HG03558 (cell line): ENCODE measurements around the gene AHDC1.
"Not testable (repeated sequence)": the region's sequence is repeated elsewhere in the genome, so short reads cannot be mapped to it uniquely, and the experiment has no call there.

Source experiments
- ATAC-seq: cut with Tn5 transposase; IDR thresholded peaks from one replicate; pipeline ENCODE4 v1.9.1; 2021; ENCODE audit warnings: moderate number of reproducible peaks; ENCODE audit not compliant: unreplicated experiment; ENCODE audit errors: extremely low read depth

AHDC1 gene

DNA sequence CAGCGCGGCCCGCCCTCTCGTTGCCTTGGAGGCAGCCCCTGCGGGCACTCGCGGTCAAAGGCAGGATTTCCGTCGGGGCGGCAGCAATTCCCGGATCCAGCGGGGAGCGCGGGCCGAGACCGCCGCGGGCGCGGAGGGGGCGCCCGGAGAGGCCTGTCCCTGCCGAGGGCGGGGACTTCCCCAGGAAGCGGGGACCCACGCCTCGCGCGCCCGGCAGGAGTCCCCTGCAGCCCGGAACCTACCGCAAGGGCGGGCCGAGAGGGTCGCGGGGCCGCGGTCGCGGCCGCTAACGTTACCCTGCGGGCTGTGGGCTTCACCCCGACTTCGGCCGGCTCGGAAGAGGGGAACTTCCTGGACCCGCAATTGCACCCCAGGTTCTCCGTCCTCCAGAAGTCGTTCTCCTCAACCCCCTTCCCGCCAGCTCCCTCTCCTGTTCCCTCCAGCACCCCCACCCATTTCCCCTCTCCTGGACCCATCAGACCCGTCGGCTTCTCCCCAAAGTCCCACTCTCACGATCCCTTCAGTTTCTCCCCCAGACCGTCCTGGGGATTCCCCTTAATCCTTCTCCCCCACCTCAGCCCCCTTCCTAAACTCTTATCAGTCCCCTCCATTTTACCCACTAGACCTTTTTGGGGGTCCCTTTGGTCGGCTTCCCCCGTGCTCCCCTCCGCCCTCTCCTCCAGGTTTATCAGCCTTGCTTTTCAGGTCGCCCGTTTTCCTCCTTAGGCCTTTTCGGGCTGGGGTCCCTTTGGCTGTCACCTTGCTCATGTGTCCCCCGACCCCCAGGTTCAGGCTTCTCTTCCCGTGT, 30.4 kb upstream of the AHDC1 start:
- no peak for ATAC-seq

DNA sequence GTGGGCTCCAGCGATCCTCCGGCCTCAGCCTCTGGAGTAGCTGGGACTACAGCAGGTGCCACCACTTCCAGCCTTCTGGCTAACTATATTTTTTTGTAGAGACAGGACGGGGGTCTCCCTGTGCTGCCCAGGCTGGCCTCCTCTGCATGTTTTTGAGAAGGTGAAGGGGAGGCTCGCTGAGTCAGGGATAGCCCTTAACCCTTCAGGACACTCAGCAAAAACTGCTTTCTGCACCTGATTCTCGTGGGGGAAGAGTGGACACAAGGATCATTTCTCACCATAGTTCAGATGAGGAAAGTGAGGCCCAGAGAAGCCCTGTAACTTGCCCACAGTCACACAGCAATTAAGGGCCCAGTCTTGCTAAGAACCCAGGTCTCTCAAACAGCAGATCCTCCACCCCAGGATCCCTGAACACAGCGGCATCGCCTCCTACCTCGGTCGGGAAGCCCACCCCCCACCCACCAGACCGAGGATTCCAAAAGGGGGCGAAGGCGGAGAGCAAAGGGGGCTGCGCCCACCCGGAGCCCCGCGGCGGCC, 29.8 kb upstream of the AHDC1 start:
- ATAC-seq, result no peak

DNA sequence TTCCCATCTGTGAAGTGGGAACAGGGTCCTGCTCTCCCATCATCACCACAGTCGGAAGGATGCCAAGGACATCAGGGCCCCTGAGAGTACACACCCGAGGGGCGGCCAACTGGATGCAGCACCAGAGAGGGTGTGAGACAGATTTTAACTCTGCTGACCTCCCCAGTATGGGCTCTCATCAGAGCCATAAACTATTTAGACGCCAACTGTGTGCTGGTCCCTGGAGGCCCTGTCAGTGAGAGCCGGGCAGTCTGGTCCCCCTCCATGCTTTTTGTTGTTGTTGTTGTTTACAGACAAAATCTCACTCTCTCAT, 29.3 kb upstream of the AHDC1 start:
- no peak for ATAC-seq

DNA sequence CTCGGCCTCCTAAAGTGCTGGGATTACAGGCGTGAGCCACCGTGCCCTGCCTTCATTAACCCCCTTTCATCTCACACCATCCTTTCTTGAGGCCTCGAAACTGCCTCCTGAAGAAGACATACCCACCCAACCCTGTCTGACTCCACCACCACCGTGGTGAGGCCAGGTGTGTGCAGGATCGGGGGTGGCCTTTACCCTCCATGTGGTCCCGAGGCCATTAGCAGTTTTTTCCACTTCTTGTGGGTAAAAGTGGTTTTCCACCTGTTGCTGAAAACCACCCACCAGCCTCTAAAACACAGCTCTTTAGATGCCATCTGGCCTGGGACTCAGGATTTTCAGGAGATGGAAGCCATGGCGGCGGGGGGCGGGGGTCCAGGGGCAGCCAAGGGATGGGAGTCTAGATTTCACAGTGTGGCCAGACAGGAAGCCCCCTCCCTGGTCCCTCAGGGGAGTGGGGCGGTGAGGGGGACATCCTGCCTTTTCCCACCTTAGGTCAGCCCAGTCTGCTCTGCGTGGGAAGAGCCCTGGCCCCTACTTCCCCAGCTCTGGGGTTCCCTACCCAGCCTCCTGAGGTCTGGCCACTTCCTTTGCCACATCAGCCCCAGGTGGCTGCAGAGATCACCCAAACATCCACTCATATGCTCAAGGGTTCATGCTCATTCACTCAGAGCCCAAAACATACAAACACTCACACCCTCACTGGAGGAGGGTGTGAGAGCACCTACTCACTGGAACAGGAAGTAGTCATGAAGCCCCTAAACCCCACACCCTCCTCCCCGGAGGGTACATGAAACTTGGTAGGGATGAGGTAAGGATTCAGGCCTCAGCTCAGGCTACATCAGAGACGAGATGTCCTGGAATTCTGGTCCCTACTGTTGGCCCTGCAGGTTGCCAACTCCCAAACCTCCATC, 28.7 kb upstream of the AHDC1 start:
- ATAC-seq, result no peak

DNA sequence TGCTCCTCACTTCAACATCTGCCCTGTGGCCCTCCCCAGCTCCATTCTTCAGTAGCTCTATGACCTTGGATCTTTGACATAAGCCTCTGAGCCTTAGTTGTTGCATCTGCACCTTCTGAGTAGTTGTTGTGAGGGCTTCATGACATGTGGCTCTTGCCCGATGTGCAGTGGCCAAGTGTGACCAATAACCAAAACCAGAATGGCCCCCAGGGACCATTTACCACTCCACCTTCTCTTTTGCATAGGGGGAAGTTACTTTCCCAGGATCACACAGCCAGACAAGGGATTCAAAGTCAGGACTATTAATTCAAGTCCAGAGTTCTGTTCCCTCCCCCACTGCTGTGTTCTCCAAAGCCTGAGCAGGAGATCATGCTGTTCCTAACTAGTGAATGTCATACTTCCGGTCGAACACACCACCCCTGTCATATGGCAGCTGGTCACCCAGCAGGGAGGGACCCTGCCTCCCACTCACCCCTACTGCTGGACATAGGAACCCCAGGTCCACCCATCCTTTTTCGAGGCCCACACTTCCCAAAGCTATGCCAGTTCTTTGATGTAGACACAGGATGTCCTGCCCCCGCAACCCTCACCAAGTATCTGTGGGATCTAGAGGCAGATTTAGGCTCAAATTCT, 27.0 kb upstream of the AHDC1 start:
- no peak for ATAC-seq

DNA sequence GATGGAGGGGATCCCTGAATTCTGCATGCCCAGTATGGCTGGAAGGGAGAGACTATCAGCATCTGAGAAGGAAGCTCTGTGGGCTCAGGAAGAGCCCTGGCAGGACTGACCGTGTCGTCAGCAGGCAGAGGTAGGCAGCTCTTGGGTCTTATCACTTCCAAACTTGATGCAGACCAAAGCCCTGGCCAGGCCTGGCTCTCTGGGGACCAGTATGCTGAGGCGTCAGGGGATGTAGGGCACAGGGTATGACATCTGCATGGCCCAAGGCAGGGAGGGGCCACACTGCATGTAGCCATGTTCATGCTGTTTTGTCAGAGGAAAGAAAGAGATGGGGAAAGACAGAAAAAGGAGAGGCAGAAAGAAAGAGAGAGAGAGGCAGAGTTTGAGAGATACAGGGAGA, 24.8 kb upstream of the AHDC1 start:
- no peak for ATAC-seq

DNA sequence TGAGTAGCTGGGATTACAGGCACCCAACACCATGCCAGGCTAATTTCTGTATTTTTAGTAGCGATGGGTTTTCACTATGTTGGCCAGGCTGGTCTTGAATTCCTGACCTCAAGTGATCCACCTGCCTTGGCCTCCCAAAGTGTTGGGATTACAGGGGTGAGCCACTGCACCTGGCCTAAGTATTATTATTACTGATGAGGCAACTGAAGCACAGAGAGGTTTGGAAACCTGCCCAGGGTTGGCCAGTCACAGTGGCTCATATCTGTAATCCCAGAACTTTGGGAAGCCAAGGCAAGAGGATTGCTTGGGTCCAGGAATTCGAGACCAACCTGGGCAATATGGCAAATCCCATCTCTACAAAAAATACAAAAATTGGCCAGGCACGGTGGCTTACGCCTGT, 23.8 kb upstream of the AHDC1 start:
- ATAC-seq, result not testable (repeated sequence)

DNA sequence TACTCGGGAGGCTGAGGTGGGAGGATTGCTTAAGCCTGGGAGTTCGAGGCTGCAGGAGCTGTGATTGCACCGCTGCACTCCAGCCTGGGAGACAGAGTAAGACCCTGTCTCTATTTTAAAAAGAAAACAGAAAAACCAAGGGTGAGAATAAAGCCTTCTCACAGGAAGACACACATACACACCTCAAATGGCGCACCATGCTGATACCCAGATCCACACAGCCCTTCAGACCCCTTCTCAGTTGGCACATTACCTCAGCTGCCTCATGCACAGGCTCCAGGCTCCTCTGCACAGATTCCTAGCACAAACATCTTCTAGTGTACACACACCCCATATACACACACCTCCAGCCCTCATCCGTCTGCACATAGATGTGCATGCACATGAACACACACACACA, 23.1 kb upstream of the AHDC1 start:
- no peak for ATAC-seq

DNA sequence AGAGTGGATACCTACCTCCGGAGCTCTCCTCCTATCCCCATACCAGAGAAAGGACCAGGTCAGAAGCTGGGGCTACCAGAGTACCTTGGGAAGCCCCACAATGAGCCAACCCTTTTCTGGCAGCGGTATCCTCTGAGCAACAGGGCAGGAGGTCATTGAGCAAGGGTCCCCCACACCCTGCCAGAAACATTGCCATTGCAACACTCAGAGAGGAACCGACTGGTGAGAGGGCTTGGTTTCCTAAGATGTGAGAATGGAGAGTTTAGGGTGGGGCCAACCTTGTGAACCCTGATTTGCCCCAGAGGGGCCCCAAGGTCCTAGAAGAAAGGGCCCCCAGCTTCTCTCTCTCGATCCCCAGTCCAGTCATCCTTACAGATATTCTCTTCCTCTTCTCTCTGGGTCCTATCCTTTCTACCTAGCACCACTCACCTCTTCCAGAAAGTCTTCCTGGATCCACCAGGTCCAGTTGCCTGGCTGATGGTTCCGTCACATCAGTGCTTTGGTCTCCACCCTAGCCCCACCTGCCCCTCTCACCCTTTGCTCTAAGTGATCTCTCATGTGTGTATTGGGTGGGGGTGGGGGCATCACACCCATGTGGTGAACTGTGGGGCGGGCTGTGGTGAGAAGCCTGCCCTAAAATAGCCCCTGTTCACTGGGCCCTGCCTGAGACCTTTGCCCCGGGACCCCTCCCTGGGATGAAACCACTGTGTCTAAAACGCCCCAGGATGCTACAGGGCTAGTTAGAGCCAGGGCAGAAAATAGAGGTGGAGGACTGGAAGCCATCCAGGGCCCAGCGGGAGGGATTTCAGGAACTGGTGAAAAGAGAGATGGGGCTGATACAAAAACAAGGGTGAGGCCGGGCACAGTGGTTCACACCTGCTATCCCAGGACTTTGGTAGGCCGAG, 22.3 kb upstream of the AHDC1 start:
- ATAC-seq, result no peak

DNA sequence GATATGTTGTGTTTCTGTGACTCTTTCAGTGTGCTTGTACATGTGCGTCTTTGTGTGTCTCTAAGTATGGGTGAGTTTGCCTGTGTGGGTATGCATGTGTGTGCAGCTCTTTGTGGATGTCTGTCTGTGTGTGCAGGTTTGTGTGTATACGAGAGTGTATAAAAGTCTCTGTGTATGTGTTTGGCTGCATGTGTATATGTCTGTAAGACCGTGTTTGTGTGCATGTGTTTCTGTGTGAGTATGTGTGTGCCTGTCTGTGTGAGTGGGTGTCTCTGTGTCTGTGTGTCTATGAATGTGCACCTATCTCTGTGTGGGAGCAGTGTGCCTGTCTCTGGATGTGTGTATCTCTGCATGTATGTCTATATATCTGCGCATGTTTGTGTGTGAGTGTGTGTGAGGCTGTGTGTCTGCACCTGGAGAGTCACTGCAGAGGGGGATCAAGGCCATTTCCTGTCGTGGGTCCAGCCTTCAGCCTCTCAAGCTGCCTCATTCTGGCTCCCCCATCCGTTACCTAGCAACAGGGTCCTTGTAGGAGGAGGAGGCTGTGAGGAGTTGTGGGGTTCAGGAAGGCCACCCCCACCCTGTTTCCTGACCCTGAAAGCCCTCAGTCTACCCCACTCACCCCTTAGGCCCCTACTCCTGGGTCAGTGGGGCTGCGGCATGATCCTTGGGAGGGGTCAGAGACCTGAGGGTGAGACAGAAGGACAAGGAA, 20.7 kb upstream of the AHDC1 start:
- no peak for ATAC-seq

DNA sequence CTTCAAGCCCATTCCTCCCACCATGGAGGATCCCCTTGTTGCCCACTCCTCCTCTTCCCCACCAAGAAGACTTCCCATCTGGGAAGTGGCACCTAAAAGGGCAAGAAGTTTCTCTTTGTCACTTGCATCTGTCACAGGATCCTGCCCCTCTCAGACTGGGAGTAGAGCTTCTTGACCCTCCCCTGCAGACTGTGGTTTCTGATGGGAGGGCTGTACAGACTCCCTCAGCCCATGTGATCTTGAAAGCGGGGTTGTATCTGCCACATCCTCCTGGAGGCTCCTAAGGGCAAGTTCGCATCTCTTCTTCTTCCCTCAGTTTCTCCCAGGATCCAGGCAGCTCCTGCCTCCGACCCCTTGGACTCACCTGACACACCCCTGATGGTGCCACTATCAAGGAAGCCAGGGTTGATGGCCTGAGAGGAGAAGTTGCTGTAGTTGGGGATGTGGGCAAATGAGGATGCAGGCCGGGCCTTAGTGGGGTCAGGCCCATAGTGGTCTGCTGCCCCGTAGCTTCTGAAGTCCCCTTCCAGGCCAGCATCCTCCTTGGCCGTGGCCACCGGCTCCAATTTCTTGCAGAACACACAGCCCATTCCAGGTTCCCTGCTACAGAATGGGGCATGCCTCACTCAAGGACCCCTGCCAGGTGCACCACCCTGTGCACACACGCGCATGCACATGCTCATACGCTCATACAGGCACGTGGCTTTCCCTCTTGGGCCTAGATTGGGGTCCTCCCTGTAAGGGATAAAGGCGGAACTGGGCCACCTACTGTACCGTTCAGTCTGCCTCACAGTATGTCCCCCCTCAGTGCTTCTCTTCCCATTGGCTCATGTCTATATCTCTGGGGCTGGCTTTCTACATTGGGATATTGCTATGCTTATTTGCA, 19.6 kb upstream of the AHDC1 start:
- ATAC-seq, result no peak

DNA sequence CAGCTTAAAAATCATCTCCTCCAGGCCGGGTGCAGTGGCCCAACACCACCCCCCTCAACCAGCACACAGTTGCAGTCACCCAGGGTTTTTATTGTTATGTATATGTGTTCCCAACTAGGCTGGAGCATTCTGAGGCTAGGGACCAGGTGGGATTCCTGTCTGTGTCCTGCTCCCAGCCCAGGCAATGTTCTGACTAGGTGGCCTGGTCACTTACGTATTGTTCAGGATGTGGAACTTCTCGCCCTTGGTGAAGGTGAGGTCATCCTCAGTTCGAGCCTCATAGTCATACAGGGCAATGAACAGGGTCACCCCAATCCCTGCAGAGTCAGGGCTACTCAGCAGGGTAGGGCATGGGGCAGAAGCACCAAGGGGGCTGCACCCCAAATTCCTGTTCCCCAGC, 18.9 kb upstream of the AHDC1 start:
- no peak for ATAC-seq

DNA sequence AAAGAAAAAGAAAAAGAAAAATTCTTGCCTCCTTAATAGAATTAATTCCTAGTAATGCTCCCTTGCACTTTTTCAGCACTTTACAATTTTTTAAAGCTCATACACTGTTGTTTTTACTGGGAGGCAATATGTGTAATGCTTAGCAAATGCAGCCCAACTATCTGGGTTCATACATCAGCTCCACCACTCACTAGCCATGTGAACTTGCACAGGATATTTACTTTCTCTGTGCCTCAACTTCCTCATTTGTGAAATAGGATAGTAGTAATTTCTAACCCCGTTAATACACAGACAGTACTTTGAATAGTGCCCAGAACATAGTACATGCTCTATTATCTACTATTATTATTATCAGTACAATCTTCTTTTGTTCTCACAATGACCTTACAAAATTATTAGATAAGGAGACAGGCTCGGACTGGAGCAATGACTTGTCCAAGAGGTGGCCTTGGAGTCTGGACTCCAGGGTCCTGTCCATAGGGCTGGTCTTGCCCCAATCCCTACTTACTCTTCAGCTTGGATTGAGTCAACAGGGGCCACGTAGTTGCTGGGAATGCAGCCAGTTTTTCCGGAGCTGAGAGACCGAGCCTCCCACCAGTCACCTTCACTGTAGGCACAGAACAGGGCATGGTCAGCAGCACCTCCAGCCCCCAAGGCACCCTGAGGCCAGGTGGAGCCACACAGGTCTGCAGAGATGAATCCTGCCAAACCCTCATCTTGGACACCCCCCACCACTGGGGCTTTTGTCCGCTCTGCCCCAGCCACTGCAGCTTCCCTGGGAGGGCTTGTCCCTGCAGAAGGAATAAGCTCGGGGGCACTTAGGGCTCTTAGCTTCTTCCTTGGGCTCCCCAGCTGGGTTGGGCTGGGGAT, 17.3 kb upstream of the AHDC1 start:
- no peak for ATAC-seq

DNA sequence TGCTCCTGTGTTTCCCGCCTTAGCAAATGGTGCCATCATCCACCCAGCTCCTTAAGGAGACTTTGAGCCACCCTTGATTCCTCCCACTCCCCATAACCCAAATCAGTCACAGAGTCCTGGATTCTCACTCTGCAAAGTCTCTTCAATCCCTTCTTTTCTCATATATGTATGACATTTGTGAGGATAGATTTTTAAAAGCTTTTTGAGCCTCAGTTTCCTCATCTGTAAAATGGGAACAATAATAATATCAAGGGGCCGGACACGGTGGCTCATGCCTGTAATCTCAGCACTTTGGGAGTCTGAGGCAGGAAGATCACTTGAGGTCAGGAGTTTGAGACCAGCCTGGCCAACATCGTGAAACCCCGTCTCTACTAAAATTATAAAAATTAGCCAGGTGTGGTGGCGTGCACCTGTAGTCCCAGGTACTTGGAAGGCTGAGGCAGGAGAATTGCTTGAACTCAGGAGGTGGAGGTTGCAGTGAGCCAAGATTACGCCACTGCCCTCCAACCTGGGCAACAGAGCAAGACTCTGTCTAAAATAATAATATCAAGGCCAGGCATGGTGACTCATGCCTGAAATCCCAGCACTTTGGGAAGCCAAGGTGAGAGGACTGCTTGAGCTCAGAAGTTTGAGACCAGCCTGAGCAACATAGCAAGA, 16.0 kb upstream of the AHDC1 start:
- ATAC-seq, result not testable (repeated sequence)

DNA sequence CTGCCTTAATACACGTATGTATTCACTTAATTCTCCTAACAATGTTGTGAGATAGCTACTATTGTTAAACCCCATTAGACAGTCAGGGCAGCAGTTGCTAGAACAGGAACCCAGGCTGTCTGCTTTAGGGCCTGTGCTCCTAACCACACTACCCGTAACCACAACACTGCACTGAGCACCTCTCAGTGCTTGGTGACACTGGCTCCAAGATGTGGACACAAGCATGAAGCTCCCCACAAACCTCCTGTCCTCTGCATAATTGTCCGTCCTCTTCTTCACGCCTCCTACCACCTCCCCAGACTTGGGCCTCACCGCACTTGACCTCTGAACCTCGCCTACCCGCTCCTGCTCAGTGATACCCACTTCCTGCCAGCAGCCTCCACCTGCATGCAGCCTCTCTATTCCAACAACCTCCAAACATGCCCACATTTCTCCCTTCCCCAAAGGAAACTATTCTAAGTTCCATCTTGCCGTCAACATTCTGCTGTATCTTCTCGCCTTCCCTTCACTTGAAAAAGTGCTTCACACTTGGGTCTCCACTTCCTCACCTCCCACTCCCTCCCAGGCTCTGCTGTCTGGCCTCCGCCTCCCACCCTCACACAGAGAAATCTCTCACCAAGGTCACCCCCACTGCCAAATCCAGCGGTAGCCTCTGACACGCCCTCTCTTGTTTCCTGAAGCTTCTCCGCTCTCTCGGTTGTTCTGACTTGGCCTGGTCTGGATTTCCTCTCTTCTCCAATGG, 14.6 kb upstream of the AHDC1 start:
- no peak for ATAC-seq

DNA sequence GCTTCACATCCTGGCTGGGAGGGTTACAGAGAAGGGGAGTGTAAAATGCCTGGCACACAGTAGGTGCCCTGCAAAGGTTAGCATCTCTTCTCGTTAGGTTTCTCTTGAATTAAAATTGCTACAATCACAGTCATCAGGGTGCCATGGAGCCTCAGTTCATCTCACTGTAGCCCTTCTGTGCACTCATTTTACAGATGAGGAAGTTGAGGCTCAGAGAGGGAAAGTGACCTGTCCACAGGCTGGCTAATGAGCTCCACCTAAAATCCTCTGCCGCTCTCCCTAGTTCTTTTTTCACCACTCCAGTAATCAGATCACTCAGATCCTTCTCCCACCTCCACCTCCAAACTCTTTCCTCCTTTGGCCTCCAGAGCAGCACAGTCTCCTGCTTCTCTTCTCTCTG, 13.5 kb upstream of the AHDC1 start:
- ATAC-seq, result no peak
